HEK293T (cell line): ENCODE results near the gene ASB10.

Source experiments
- BHLHE40 ChIP-seq: fragments of 450-650 bp; IDR thresholded peaks from 2 replicates; pipeline ENCODE4 v1.6.1; 2016; ENCODE audit warnings: mild to moderate bottlenecking, moderate library complexity, borderline replicate concordance
- CTBP1 ChIP-seq: fragments of 450-650 bp; IDR thresholded peaks from 2 replicates; pipeline ENCODE4 v1.6.1; 2016; ENCODE audit warnings: borderline replicate concordance
- FOXA1 ChIP-seq: fragments of 450-650 bp; IDR thresholded peaks from 2 replicates; pipeline ENCODE4 v1.6.1; 2016; ENCODE audit warnings: mild to moderate bottlenecking
- FOXK2 ChIP-seq: fragments of 450-650 bp; IDR thresholded peaks from 2 replicates; pipeline ENCODE4 v1.6.1; 2016; ENCODE audit warnings: mild to moderate bottlenecking
- FOXM1 ChIP-seq: fragments of 450-650 bp; IDR thresholded peaks from 2 replicates; pipeline ENCODE4 v1.6.1; 2017; ENCODE audit warnings: mild to moderate bottlenecking, borderline replicate concordance
- SP1 ChIP-seq: fragments of 450-650 bp; IDR thresholded peaks from 2 replicates; pipeline ENCODE4 v1.6.1; 2017
- TARDBP ChIP-seq: fragments of 450-650 bp; IDR thresholded peaks from 2 replicates; pipeline ENCODE4 v1.6.1; 2016

- TF ChIP-seq FOXM1 = no peak
- TF ChIP-seq FOXA1 = no peak
- no peak for TF ChIP-seq BHLHE40
- no peak for TF ChIP-seq FOXK2
- TF ChIP-seq TARDBP = no peak
- no peak for TF ChIP-seq CTBP1
- TF ChIP-seq SP1 = no peak
Observed at GRCh38 chr7:151210087-151210854, 23.2 kb upstream of the ASB10 start, which contains the start of gene H2BK1.
